ENCODE measurements around the gene CCDC88B.

The CCDC88B gene

DNA sequence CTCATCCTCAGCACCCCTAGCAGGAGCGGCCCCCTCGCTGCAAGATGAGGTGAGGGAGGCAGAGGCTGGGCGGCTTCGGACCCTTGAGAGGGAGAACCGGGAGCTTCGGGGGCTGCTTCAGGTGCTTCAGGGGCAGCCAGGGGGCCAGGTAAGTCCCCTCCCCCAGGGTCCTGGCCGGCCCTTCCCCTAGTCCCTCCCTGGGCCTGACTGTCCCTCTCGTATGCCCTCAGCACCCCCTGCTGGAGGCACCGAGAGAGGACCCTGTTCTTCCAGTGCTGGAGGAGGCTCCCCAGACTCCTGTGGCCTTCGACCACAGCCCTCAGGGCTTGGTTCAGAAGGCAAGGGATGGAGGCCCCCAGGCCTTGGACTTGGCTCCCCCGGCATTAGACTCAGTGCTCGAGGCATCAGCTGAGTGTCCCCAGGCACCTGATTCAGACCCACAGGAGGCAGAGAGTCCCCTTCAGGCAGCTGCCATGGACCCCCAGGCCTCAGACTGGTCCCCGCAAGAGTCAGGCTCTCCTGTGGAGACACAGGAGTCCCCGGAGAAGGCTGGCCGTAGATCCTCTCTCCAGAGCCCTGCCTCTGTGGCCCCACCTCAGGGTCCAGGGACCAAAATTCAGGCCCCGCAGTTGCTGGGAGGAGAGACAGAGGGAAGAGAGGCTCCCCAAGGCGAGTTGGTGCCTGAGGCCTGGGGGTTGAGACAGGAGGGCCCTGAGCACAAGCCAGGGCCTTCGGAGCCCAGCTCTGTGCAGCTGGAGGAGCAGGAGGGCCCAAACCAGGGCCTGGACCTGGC lies 4.0 kb downstream of the CCDC88B start:
- DNase-seq (ENCODE audit: low spot score), result no peak

DNA sequence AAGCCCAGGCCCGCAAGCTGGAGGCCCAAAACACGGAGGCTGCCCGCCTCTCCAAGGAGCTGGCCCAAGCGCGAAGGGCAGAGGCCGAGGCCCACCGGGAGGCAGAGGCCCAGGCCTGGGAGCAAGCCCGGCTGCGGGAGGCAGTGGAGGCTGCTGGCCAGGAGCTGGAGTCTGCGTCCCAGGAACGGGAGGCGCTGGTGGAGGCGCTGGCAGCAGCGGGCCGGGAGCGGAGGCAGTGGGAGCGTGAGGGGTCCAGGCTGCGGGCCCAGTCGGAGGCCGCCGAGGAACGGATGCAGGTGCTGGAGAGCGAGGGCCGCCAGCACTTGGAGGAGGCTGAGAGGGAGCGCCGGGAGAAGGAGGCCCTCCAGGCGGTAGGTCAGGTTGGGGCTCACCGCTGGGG lies 4.8 kb downstream of the CCDC88B start:
- DNase-seq (ENCODE audit: low spot score), result no peak

DNA sequence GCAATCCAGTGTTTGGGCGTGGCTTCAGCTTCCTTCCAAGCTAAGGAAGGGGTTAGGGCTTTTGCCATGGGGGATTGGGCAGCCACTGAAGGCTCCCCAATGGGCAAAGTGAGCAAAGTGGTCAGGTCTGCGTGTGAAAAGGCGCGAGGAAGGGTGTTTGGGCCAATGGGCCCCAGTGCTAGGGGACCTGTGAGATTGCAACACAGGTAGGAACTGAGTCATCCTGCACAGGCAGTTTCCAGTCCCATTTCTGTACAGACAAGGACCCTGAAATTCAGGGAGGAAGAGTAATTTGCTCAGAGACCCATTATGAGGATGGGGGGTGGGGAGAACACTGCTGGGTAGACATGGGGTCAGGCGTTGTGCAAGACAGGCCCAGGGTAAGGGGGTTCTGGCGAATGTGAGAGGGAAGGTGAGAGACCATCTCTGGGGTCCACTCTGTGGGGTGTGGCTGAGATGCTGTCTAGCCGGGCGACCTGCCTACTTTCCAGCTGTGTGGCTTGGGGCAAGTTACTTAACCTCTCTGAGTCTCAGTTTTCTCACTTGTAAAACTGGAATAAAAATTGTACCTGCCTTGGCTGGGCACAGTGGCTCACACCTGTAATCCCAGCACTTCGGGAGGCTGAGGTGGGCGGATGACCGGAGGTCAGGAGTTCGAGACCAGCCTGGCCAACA lies 7.3 kb downstream of the CCDC88B start:
- no peak for DNase-seq (ENCODE audit: low spot score)

DNA sequence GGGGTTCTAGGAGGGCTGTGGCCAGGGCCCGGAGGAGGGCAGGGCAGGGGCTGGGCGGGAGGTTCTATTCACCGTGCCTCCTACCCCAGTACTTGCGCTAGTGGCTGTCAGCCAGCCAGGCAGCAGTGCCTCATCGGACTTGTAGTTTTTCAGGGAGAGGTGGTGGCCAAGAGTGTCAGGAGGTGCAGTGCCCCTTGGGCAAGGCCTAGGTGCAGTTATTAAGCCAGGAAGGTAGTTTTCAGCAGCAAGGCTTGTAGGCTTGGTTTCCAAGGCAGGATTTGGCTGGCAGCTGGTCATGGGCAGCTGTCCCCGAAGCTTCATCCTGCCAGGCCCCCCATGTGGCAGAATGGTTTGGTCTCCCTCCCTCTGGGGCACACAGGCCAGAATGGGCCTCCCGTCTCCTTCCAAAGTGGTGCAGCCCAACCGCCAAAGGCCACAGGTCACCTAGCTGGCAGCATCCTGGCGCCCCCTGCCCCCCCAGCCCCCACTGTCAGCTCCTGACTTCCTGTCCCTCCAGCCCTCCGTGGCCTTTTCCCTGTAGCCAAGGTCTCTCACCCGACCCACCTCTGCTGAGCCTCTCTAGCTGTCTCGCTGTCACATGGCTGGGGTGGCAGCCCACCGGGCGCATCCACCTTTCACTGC lies 8.5 kb downstream of the CCDC88B start:
- no peak for DNase-seq (ENCODE audit: low spot score)

DNA sequence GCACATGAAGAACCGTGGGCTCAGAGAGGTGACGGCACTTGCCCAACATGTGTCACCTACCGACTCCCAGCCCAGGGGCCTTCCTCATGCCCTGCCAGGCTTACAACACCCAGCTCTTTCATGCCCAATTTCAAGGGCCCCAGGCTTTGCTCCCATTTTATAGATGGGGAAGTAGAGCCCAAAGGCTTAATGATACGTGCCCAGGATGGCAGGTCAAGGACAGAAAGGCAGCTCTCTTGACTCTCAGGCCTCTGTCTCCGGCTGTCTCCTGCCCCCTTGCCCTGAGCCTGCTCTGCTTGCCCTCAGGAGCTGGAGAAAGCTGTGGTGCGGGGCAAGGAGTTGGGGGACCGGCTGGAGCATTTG lies 9.0 kb downstream of the CCDC88B start:
- DNase-seq (ENCODE audit: low spot score), result no peak

DNA sequence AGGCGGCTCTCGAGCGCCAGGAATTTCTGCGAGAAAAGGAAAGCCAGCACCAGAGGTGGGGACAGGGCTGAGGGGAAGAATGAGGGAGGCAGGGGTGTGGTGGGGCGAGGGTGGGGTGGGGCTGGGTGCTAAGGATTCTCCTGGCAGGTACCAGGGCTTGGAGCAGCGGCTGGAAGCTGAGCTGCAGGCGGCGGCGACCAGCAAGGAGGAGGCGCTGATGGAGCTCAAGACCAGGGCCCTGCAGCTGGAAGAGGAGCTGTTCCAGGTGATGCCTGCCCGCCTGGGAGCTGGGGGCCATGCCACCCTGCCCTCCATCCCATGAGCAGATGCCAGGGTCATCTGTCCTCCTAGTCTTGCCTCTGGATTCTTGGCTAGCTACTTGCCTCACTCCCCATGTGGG lies 9.4 kb downstream of the CCDC88B start:
- DNase-seq (ENCODE audit: low spot score), result no peak

DNA sequence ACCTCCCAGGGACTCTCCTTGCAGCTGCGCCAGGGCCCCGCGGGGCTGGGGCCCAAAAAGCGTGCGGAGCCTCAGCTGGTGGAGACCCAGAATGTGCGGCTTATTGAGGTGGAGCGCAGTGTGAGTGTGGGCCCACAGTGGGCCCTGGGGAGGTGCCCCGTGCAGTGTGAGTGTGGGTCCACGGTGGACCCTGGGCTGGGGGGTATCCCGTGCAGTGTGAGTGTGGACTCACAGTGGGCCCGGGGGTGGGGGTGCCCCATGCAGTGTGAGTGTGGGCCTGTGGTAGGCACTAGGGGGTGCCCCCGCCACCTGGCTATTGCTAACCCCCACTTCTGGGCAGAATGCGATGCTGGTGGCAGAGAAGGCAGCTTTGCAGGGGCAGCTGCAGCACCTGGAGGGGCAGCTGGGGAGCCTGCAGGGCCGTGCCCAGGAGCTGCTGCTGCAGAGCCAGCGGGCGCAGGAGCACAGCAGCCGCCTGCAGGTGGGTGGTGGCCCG lies 11.2 kb downstream of the CCDC88B start:
- no peak for DNase-seq (ENCODE audit: low spot score)

DNA sequence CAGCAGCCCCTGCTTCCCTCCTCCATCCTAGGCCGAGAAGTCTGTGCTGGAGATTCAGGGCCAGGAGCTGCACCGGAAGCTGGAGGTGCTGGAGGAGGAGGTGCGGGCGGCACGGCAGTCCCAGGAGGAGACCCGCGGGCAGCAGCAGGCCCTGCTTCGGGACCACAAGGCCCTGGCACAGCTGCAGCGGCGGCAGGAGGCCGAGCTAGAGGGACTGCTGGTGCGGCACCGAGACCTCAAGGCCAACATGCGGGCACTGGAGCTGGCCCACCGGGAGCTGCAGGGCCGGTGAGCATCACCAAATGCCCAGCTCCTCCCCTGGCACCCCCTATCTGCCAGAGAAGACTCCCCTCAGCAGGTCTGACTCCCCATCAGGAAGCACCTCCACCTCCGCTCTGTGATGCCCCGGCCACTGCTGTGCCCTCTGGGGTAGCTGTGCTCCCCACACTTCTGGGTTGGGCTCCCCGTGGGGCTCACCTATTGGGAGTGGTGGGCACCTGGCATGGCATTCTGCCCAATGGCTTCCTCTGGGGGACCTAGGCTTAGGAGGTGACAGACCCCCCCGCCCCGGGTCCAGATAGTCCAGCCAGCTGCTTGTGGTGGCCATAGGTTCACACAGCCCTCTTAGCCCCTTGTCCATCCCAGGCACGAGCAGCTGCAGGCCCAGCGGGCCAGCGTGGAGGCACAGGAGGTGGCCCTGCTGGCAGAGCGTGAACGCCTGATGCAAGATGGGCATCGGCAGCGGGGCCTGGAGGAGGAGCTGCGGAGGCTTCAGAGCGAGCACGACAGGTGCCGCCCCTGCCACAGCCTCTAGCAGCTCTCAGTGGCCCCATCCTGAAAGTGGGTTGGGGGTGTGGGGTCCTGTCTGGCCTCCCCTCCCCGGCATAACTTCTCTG lies 12.3 kb downstream of the CCDC88B start:
- DNase-seq (ENCODE audit: low spot score), result no peak

DNA sequence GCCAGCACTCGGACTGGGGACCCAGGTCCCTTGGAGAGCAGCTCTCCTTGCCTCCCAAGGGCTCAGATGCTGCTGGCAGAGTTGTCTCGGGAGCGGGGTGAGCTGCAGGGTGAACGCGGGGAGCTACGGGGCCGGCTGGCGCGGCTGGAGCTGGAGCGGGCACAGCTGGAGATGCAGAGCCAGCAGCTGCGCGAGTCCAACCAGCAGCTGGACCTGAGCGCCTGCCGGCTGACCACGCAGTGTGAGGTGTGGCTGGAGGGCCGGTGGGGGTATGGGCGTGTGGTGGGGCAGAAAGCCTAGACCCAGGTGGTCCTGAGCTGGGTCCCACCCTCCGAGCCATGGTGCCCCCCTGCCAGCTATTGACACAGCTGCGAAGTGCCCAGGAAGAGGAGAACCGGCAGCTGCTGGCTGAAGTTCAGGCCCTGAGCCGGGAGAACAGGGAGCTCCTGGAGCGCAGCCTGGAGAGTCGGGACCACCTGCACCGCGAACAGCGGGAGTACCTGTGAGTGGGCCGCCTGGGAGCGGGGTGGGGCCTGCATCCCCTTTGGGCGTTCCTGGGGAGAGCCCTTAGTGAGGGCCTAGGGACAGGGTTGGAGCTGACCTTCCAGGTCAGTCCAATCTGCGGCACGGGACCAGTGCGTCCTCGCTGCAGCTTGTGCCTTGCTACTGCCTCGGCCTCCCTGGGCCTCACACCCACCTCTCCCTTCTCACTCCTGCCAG lies 13.2 kb downstream of the CCDC88B start:
- no peak for DNase-seq (ENCODE audit: low spot score)

DNA sequence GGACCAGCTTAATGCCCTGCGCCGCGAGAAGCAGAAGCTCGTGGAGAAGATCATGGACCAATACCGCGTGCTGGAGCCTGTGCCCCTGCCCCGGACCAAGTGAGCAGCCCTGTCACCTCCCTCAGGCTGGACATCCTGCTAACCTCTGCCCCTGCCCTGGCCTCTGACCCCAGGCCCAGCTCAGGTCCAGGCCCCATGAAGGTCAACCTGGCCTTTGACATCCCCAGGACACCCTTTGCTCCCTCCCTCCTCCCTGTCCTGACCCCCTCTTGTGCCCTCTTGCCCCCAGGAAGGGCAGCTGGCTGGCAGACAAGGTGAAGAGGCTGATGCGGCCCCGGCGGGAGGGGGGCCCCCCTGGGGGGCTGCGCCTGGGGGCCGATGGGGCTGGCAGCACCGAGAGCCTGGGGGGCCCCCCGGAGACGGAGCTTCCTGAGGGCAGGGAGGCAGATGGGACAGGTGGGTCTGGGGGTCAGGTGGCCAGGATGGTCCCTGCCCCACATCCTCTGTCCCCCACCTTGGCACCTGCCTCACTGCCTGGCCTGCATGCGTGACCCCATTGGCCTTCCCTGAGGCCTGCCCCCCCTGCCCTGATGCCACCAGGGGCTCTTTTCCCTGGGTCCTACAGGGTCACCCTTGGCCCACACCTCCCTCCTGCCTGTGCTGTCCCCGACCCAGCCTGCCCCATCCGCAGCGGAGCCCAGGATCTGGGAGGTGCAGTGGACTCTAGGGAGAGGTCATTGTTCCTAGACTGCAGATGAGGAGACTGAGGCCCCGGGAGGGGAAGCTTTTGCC lies 13.9 kb downstream of the CCDC88B start:
- no peak for DNase-seq (ENCODE audit: low spot score)

DNA sequence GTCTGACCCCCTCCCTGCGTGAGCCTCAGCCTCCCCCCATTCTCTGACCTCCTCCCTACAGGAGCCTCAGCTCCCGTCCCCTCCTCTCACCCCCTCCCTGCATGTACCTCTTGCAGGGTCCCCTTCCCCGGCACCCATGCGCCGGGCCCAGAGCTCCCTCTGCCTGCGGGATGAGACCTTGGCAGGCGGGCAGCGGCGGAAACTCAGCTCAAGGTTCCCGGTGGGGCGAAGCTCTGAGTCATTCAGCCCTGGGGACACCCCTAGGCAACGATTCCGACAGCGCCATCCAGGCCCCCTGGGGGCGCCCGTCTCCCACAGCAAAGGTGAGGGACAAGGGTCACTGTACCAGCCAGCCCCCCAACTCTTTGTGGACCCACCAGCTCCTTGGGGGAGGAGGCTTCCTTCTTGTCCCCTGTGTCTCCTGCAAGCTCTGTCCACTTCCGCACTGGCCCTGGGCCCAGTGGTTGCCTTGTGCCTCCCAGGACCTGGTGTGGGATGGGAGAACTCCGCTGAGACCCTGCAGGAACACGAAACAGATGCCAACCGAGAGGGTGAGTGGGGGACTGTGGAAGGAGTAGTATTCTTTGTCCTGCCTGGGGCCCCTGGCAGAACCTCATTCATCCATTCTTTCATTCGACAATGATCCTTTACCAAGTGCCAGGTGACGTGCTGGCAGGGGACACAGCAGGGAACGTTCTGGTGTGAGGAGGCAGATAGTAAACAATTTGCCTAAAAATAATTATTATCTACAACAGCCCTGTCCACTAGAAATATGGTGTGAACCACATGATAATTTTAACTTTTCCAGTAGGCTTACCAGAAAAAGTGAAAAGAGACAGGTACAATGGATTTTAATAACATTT lies 15.3 kb downstream of the CCDC88B start:
- peak; percentile 94 for DNase-seq (ENCODE audit: low spot score)

DNA sequence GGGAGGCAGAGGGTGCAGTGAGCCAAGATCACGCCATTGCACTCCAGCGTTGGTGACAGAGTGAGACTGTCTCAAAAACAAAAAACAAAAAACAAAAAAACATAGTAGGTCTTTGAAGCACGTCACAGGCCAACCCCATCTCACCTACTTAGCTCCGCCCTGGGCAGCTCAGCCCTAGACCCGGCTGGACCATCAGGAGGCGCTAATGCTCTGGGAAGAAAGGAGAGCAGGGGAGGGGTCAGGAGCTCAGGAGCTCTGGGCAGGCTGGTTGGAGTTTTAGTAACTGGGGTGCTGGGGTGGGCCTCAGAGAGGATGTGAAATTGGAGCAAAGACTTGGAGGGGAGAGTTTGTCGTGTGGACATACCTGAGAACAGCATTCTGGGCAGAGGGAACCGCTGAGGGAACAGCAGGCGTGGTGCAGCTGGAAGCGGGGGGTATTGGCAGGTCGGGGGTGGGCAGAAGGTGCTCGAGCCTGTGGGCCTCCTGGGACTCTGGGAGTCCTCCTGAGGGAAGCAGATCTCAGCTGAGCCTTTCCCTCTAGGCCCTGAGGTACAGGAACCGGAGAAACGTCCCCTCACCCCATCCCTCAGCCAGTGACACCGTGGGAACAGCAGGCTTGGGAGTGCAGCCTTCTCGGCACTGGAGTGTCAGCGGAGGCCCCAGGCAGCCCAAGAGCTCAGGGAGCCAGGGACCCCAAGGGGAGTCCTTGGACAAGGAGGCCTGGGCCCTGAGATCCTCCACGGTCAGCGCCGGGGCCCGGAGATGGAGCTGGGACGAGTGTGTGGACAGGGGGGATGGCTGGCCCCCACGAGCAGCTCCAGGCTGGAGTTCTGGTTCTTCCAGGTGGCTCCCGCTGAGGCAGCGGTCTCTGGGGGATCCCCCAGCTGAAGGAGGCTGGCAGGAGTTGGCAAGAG lies 16.8 kb downstream of the CCDC88B start:
- DNase-seq (ENCODE audit: low spot score), result no peak

DNA sequence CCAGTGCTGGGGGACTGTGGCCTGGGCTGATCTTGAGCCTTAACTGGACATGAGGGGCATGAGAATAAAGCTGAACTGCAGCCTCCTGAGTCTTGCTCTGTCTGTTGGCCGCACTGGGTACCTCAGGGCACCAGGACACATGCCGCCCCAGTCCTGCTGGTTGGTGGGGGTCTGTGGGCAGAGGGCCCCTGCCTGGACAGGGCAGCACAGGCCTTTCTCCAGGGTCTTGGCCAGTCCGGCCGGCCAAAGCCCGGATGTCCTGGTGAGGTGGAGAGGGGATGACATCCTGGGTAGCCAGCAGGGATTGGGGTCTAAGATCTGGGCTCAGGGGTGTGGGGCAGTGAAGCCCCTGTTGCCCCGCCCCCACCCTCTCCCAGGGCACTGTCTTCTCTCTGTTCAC lies 17.4 kb downstream of the CCDC88B start:
- DNase-seq (ENCODE audit: low spot score), result no peak

DNA sequence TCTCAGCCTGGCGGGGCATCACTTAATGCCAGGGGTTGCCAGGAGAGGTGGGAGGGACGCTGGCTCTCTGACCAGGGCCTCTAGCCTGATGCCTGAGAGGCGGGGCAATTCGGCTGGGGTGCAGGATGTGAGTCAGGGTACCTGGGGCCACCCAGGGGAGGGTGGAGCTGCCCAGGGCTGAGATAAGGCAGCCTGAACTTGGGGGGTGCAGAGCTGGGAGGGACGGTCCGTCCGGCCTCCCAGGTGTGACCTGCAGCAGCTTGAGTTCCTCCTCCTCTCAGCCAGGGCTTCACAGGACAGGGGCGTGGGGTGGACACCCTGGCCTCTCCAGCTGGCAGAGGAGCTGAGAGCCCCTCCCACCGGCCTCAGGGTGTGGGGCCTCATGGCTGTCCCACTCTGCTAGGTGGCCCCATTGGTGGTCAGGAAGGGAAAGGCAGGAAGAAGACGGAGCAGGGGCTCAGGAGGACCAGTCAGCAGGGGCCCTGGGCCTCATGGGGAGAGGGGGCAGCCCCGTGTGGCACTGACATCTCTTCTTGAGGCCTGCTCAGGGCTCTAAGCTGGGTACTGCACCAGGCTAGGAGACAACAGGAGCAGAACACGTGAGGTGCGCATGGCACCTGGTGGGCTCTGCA lies 18.0 kb downstream of the CCDC88B start:
- DNase-seq (ENCODE audit: low spot score), result no peak

DNA sequence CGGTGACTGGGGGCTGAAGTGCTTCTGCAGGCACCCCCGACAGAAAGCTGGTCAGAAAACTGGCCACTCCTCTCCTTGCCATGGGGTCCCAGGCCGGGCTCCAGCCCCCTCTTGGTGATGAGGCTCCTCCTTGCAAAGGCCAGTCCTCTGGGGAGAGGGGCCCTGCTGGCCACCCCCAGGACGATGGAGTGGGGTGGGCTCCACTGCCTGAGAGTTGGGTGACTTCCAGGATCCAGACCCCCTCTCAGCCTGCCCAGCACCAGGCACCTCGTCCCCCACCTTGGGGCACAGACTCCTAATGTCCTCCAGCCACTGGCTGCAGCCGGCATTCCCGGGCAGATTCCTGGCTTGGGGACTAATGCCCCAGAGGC lies 18.5 kb downstream of the CCDC88B start:
- DNase-seq (ENCODE audit: low spot score), result no peak

DNA sequence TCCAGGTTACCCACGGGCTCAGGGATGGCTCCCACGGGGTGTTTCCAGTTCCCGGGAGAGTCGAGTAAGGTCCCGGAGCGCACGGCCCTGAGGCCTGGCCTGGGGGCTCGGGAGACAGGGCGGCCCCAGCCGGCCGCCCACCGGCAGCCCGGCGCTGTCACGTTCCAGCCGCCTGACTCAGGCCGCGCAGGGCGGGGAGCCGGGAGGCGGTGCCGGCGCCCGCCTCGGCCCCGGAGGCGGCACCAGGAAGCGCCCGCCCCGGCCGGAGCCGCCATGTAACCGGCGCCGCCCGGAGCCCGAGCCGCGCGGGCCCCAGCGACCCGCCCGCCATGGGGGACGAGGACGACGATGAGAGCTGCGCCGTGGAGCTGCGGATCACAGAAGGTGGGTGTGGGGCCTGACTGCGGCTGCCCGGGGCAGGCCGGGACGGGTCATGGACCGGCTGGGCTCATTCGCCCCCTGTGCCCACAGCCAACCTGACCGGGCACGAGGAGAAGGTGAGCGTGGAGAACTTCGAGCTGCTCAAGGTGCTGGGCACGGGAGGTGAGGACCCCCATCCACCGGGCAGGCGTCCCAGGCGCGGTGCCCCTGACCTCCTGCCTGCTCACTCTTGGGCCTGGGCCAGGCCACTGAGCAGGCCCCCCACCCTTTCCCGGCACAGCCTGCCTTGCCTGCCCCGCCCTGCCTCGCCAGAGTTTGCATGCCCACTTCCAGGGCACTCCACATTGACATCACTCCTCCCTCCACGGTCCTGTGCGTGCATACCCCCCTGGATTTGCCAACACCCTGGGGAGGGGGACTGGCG lies 19.1 kb downstream of the CCDC88B start, which contains the start of gene RPS6KA4:
Gene RPS6KA4 (plus strand): TSS at position 256 of the 805 bp plus-strand sequence. CDS start 74 bp downstream, at position 330.
- DNase-seq (ENCODE audit: low spot score), result peak; percentile 98
